Fibroblast of skin of scalp (primary cell): Measurements from ENCODE around the gene RUSF1.
"Not testable (repeated sequence)": the region's sequence is repeated elsewhere in the genome, so short reads cannot be mapped to it uniquely, and the experiment has no call there.

ENCODE experiments used
- DNase-seq: peaks from one replicate; pipeline ENCODE4 v3.0.0-alpha.2; 2013

The RUSF1 gene

DNA sequence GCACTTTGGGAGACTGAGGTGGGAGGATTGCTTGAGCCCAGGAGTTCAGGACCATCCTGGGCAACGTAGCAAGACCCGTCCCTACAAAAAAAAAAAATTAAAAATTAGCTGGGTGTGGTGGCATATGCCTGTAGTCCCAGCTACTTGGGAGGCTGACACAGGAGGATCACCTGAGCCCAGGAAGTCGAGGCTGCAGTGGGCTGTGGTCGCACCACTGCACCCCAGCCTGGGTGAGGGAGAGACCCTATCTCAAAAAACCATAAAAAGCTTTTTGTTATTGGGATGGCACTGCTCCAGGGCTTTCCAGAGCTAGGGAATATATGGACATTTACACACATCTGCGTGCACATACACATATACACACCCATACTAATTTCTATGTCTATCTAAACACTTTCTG is 57.0 kb downstream of the RUSF1 start:
- DNase-seq, result no peak

- DNase-seq, result not testable (repeated sequence)
Measured at GRCh38 chr16:31445931-31446330, 62.3 kb downstream of the RUSF1 start.

GRCh38 chr16:31441956-31442355 is 66.2 kb downstream of the RUSF1 start:
- DNase-seq, result no peak

- peak; percentile 39 for DNase-seq
Measured at GRCh38 chr16:31440516-31441184, 67.5 kb downstream of the RUSF1 start.

DNA sequence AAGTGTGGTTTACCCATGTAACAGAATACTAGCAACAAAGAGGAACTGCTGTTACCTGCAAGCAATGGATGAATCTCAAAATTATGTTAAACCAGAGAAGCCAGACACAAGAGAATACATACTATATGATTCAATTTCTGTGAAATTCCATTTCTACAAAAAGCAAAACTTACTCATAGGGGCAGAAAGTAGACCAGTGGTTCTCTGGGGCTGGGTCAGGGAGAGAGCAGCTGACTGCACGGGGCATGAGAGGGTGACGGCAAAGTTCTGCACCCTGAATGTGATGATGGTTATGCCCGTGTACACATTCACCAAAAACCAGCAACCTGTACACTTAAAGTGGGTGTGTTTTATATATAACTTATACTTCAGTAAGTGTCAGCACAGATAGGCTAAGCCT is 68.7 kb downstream of the RUSF1 start:
- DNase-seq, result no peak
